ENCODE data around the gene FRS2.

The FRS2 gene

GRCh38 chr12:69588527-69588926 is 118.3 kb downstream of the FRS2 start:
- H3K27ac ChIP-seq, result no peak overlapping the region
- no peak overlapping the region for H3K9ac ChIP-seq
- H3K9me3 ChIP-seq (ENCODE audit: control insufficient read depth, low read length), result no peaks in the 10 kb centered on the region
- H3K4me1 ChIP-seq, result no peaks in the 10 kb centered on the region
- H3K79me2 ChIP-seq, result peaks cover 4% of the 10 kb centered on the region
- no peak overlapping the region for H3K4me3 ChIP-seq (ENCODE audit: low read depth, low read length)
- H3K4me2 ChIP-seq (ENCODE audit: low read length), result no peak overlapping the region
- H3K27me3 ChIP-seq (ENCODE audit: control insufficient read depth, insufficient read depth, low read length), result no peaks in the 10 kb centered on the region
- no peaks in the 10 kb centered on the region for H3K36me3 ChIP-seq (ENCODE audit: control insufficient read depth, insufficient read depth, low read length)
- no peak for TF ChIP-seq CTCF (IDR thresholded peaks at IDR 0.05)
- no peak overlapping the region for H2AFZ ChIP-seq

- Histone ChIP-seq H3K36me3 (ENCODE audit: control insufficient read depth, insufficient read depth, low read length) (no peaks in the 10 kb centered on the region), H3K4me3 (ENCODE audit: low read depth, low read length) (no peak overlapping the region), H3K4me2 (ENCODE audit: low read length) (no peak overlapping the region), H2AFZ (no peak overlapping the region), H3K9ac (no peak overlapping the region), H3K9me3 (ENCODE audit: control insufficient read depth, low read length) (no peaks in the 10 kb centered on the region), H3K27me3 (ENCODE audit: control insufficient read depth, insufficient read depth, low read length) (no peaks in the 10 kb centered on the region), H3K4me1 (no peaks in the 10 kb centered on the region), H3K79me2 (peaks cover 4% of the 10 kb centered on the region), H3K27ac (no peak overlapping the region)
- TF ChIP-seq CTCF (IDR thresholded peaks at IDR 0.05), result no peak
These were observed 118.9 kb downstream of the FRS2 start for GRCh38 chr12:69589082-69589481.

GRCh38 chr12:69595689-69596088 is 125.5 kb downstream of the FRS2 start:
- Histone ChIP-seq H3K4me2 (ENCODE audit: low read length) (no peak overlapping the region), H3K9ac (no peak overlapping the region), H3K36me3 (ENCODE audit: control insufficient read depth, insufficient read depth, low read length) (no peaks in the 10 kb centered on the region), H3K79me2 (no peaks in the 10 kb centered on the region), H3K27me3 (ENCODE audit: control insufficient read depth, insufficient read depth, low read length) (no peaks in the 10 kb centered on the region), H3K4me3 (ENCODE audit: low read depth, low read length) (no peak overlapping the region), H2AFZ (no peak overlapping the region), H3K9me3 (ENCODE audit: control insufficient read depth, low read length) (no peaks in the 10 kb centered on the region), H3K4me1 (no peaks in the 10 kb centered on the region), H3K27ac (no peak overlapping the region)
- no peak for TF ChIP-seq CTCF (IDR thresholded peaks at IDR 0.05)

- TF ChIP-seq CTCF (IDR thresholded peaks at IDR 0.05), result no peak
These were observed 128.1 kb downstream of the FRS2 start for GRCh38 chr12:69598174-69598753.

GRCh38 chr12:69600804-69601203 is 130.6 kb downstream of the FRS2 start:
- Histone ChIP-seq H3K4me2 (ENCODE audit: low read length) (no peak overlapping the region), H3K9ac (no peak overlapping the region), H3K36me3 (ENCODE audit: control insufficient read depth, insufficient read depth, low read length) (no peaks in the 10 kb centered on the region), H3K27ac (no peak overlapping the region), H3K79me2 (no peaks in the 10 kb centered on the region), H3K27me3 (ENCODE audit: control insufficient read depth, insufficient read depth, low read length) (no peaks in the 10 kb centered on the region), H2AFZ (no peak overlapping the region), H3K4me3 (ENCODE audit: low read depth, low read length) (no peak overlapping the region), H3K4me1 (no peaks in the 10 kb centered on the region), H3K9me3 (ENCODE audit: control insufficient read depth, low read length) (no peaks in the 10 kb centered on the region)
- TF ChIP-seq CTCF (IDR thresholded peaks at IDR 0.05), result no peak

More at GRCh38 chr12:69598174-69598753, 128.1 kb downstream of the FRS2 start:
- Histone ChIP-seq H3K27ac (no peak overlapping the region), H3K4me2 (ENCODE audit: low read length) (no peak overlapping the region), H3K27me3 (ENCODE audit: control insufficient read depth, insufficient read depth, low read length) (no peaks in the 10 kb centered on the region), H3K79me2 (no peaks in the 10 kb centered on the region), H2AFZ (no peak overlapping the region), H3K9ac (no peak overlapping the region), H3K9me3 (ENCODE audit: control insufficient read depth, low read length) (no peaks in the 10 kb centered on the region), H3K4me1 (no peaks in the 10 kb centered on the region), H3K36me3 (ENCODE audit: control insufficient read depth, insufficient read depth, low read length) (no peaks in the 10 kb centered on the region), H3K4me3 (ENCODE audit: low read depth, low read length) (no peak overlapping the region)

Measured in parathyroid adenoma (tissue), 2 donors.